Transverse colon (tissue), 4 donors: ENCODE data around the gene ZNF275.

ENCODE experiments used
- CTCF ChIP-seq, 5 experiments: fragments of 200-600 bp in 3 of 5; fragments of 450-650 bp in 2 of 5; sonication (generic) in 3 of 5; IDR thresholded peaks; 1 replicate in 2 of 5; 2 replicates in 3 of 5; pipeline ENCODE4 v1.5.1; 2016 to 2017; ENCODE audit warnings: antibody characterized with exemption in 5 of 5, inconsistent platforms in 3 of 5, mild to moderate bottlenecking in 2 of 5, moderate library complexity in 1 of 5
- EP300 ChIP-seq: sonication (generic); formaldehyde crosslinking; IDR thresholded peaks from one replicate; pipeline ENCODE4 v1.6.1; 2017; ENCODE audit warnings: antibody characterized with exemption, low read depth
- POLR2A ChIP-seq: fragments of 450-650 bp; IDR thresholded peaks from one replicate; pipeline ENCODE4 v1.6.1; 2016; ENCODE audit warnings: antibody characterized with exemption, mild to moderate bottlenecking, moderate library complexity
- POLR2AphosphoS5 ChIP-seq, 3 donors: sonication (generic); formaldehyde crosslinking; IDR thresholded peaks; one replicate each; pipeline ENCODE4 v1.6.1; 2016; ENCODE audit warnings: antibody characterized with exemption in 3 of 3

GRCh38 chrX:153372949-153373348 lies 39.0 kb downstream of the ZNF275 start:
- TF ChIP-seq EP300 (no peak), CTCF (IDR thresholded peaks at IDR 0.05) (no peak), POLR2A (no peak), POLR2AphosphoS5 (IDR thresholded peaks at IDR 0.05) (no peak)
